HepG2 (cell line): ENCODE measurements around the gene YJEFN3. TPM values are rescaled to one million over a fixed set of nuclear protein-coding genes. Genes with fewer than 3 reads are reported as not detected.

Experiments used
- ATAC-seq: fragments of 200-7000 bp; cut with Tn5 transposase; 3 replicates; pipeline ENCODE4 v1.9.1; 2020; ENCODE audit warnings: mild to moderate bottlenecking, moderate library complexity
- BruUV-seq: library from RNA; stranded (reverse); fragments of 400-500 nt; replicated peaks from 2 replicates; lab custom pipeline; 2021; lab: Mats Ljungman, UMichigan
- CTCF ChIA-PET: fragments of 300-600 bp; formaldehyde crosslinking; extraction: SDS; loops from one replicate; lab custom pipeline; 2021; ENCODE audit warnings: low total read pairs, inconsistent platforms, low intra/inter-chr PET ratio; lab: Yijun Ruan, JAX
- POLR2A ChIA-PET: fragments of 350-600 bp; sonication (Branson Sonifier 250); formaldehyde crosslinking; loops from one replicate; lab custom pipeline; 2020; ENCODE audit warnings: antibody characterized with exemption, inconsistent platforms; lab: Yijun Ruan, JAX
- DNase-seq: peaks from one replicate; pipeline ENCODE4 v3.0.0-alpha.2; 2015; ENCODE audit warnings: low spot score
- FAIRE-seq: peaks from 3 replicates; lab custom pipeline; 2011; peaks lifted over from hg19 to GRCh38; lab: Jason Lieb, UNC
- H2AFZ ChIP-seq: one replicate; pipeline ENCODE4 v1.6.1; 2011; ENCODE audit warnings: low read length, inconsistent platforms
- H3K27ac ChIP-seq: fragments of 300-600 bp; 3 replicates; pipeline ENCODE4 v1.8.0; 2011; ENCODE audit warnings: mixed run types, mild to moderate bottlenecking, mixed read lengths, low read length, inconsistent platforms; ENCODE audit not compliant: insufficient read depth; ENCODE audit errors: extremely low read length
- H3K27me3 ChIP-seq, 2 experiments: fragments of 200-600 bp in 1 of 2; 2 replicates in 1 of 2; 3 replicates in 1 of 2; pipeline versions ENCODE4 v1.6.0 to v1.8.0; 2011; ENCODE audit warnings: low read length in 2 of 2, mild to moderate bottlenecking in 2 of 2, moderate library complexity in 2 of 2, inconsistent platforms in 1 of 2; ENCODE audit not compliant: insufficient read depth in 2 of 2, control insufficient read depth in 1 of 2
- H3K36me3 ChIP-seq, 2 experiments: fragments of 200-600 bp in 1 of 2; replicated peaks in 1 of 2; 2 replicates in 1 of 2; 3 replicates in 1 of 2; pipeline versions ENCODE4 v1.5.1 to v1.8.0; 2011; ENCODE audit warnings: low read length in 2 of 2, inconsistent platforms in 1 of 2; ENCODE audit not compliant: insufficient read depth in 2 of 2, control insufficient read depth in 1 of 2
- H3K4me1 ChIP-seq: 2 replicates; pipeline ENCODE4 v1.5.1; 2012; ENCODE audit warnings: low read length, inconsistent platforms; ENCODE audit not compliant: insufficient read depth
- H3K4me2 ChIP-seq: 2 replicates; pipeline ENCODE4 v1.6.0; 2011; ENCODE audit warnings: low read depth, low read length, inconsistent platforms
- H3K4me3 ChIP-seq, 3 experiments: fragments of 200-600 bp in 1 of 3; sonication (generic), shearing (Covaris generic) in 1 of 3; replicated peaks in 1 of 3; 2 replicates each; pipeline ENCODE4 v1.5.1; 2011 to 2016; ENCODE audit warnings: low read length in 3 of 3, inconsistent platforms in 2 of 3, low read depth in 2 of 3, mild to moderate bottlenecking in 2 of 3, control low read depth in 1 of 3, mixed read lengths in 1 of 3; ENCODE audit not compliant: insufficient read depth in 1 of 3
- H3K79me2 ChIP-seq: one replicate; pipeline ENCODE4 v1.6.1; 2011; ENCODE audit warnings: low read length, inconsistent platforms; ENCODE audit not compliant: insufficient read depth
- H3K9ac ChIP-seq: 2 replicates; pipeline ENCODE4 v1.6.0; 2011; ENCODE audit warnings: mild to moderate bottlenecking, low read depth, low read length, inconsistent platforms; ENCODE audit not compliant: insufficient read depth
- H3K9me3 ChIP-seq: 2 replicates; pipeline ENCODE4 v1.5.1; 2012; ENCODE audit warnings: mild to moderate bottlenecking, low read length
- H4K20me1 ChIP-seq: 2 replicates; pipeline ENCODE4 v1.6.0; 2011; ENCODE audit warnings: inconsistent platforms, mild to moderate bottlenecking, low read length, moderate library complexity; ENCODE audit not compliant: insufficient read depth
- AGO2 ChIP-seq: fragments of 200-400 bp; formaldehyde crosslinking; optimal IDR thresholded peaks from 2 replicates; pipeline ENCODE3; 2017; ENCODE audit warnings: mild to moderate bottlenecking, low read depth, low read length, moderate library complexity
- AHR ChIP-seq: IDR thresholded peaks from 2 replicates; pipeline ENCODE4 v1.6.1; 2018; ENCODE audit warnings: missing genetic modification reagents, missing compliant biosample characterization
- CREBL2 ChIP-seq: sonication (generic); formaldehyde crosslinking; IDR thresholded peaks from 2 replicates; pipeline ENCODE4 v1.8.1; 2023; ENCODE audit warnings: missing genetic modification reagents, mild to moderate bottlenecking, borderline replicate concordance
- ETV6 ChIP-seq: sonication (generic); formaldehyde crosslinking; conservative IDR thresholded peaks from 2 replicates; pipeline ENCODE4 v1.4.0; 2020; ENCODE audit warnings: missing genetic modification reagents
- HIVEP1 ChIP-seq: sonication (generic); formaldehyde crosslinking; IDR thresholded peaks from 2 replicates; pipeline ENCODE4 v1.4.0; 2020; ENCODE audit warnings: mild to moderate bottlenecking, missing genetic modification reagents
- KMT2A ChIP-seq: sonication (generic); formaldehyde crosslinking; IDR thresholded peaks from 2 replicates; pipeline ENCODE4 v1.4.0; 2020; ENCODE audit warnings: missing genetic modification reagents
- PCBP1 ChIP-seq: fragments of 200-400 bp; formaldehyde crosslinking; IDR thresholded peaks from 2 replicates; pipeline ENCODE4 v1.6.1; 2017; ENCODE audit warnings: mild to moderate bottlenecking, low read depth, low read length, borderline replicate concordance
- PRPF4 ChIP-seq: fragments of 200-400 bp; formaldehyde crosslinking; IDR thresholded peaks from 2 replicates; pipeline ENCODE4 v1.6.1; 2016; ENCODE audit warnings: low read length, low read depth; ENCODE audit not compliant: poor library complexity, severe bottlenecking
- RBFOX2 ChIP-seq: fragments of 200-400 bp; formaldehyde crosslinking; IDR thresholded peaks from 2 replicates; pipeline ENCODE4 v1.6.1; 2017; ENCODE audit warnings: low read depth, mild to moderate bottlenecking, low read length
- ZBTB40 ChIP-seq, 2 experiments: fragments of 450-650 bp in 1 of 2; sonication (generic) in 1 of 2; formaldehyde crosslinking in 1 of 2; IDR thresholded peaks; 2 replicates each; pipeline versions ENCODE4 v1.6.1 to v1.8.0; 2016 to 2022; ENCODE audit warnings: antibody characterized with exemption in 1 of 2, mild to moderate bottlenecking in 1 of 2, missing genetic modification reagents in 1 of 2
- ZC3H13 ChIP-seq: sonication (generic); formaldehyde crosslinking; IDR thresholded peaks from 2 replicates; pipeline ENCODE4 v1.8.1; 2023; ENCODE audit warnings: mild to moderate bottlenecking, missing genetic modification reagents, moderate library complexity
- ZMYM4 ChIP-seq: sonication (generic); formaldehyde crosslinking; IDR thresholded peaks from 2 replicates; pipeline ENCODE4 v1.8.1; 2023; ENCODE audit warnings: mild to moderate bottlenecking, missing genetic modification reagents
- ZNF597 ChIP-seq: sonication (generic); formaldehyde crosslinking; IDR thresholded peaks from 2 replicates; pipeline ENCODE4 v1.5.0; 2020; ENCODE audit warnings: missing genetic modification reagents
- WGBS: methylation state at CpG from one replicate; pipeline ENCODE4 v1.1.6; 2017; ENCODE audit warnings: low lambda C conversion rate; 5-methylcytosine and 5-hydroxymethylcytosine counted together
- in situ Hi-C: cut with HindIII; loops from 2 replicates; pipeline ENCODE4 v1.10.0; 2017; ENCODE audit warnings: low pct_unique_long_range_greater_than_20kb; ENCODE audit not compliant: extremely low pct_ligation_motif_present
- intact Hi-C: fragments of 100-400 bp; cut with micrococcal nuclease; formaldehyde crosslinking; loops from one replicate; pipeline ENCODE4 v1.10.0; 2022; ENCODE audit not compliant: unreplicated experiment
- polyA plus RNA-seq, 8 experiments: library from polyadenylated mRNA; depleted of rRNA in 3 of 8; stranded (reverse) in 7 of 8; unstranded in 1 of 8; fragments of >200 nt; fragmentation: Illumina TruSeq in 4 of 8; extraction: Trizol in 4 of 8; gene quantifications; 2 replicates each; pipeline versions ENCODE4 v1.2.1 to v1.2.3, GENCODE V29; 2011 to 2016; ENCODE audit warnings: low read depth in 4 of 8, missing spikeins in 1 of 8, mixed read lengths in 1 of 8; ENCODE audit not compliant: insufficient read depth in 1 of 8
- total RNA-seq, 5 experiments: library from RNA; depleted of rRNA; stranded (reverse); fragments of >200 nt; fragmentation: Illumina TruSeq; extraction: Trizol; gene quantifications; 2 replicates each; pipeline ENCODE4 v1.2.3, GENCODE V29; 2016; ENCODE audit warnings: low read depth in 1 of 5

The YJEFN3 gene
- total and polyA plus RNA-seq, 2 of the 13 experiments (the other 11 are each of a cell fraction or from before 2014, with no cell fraction given) = 0.89 to 4.0 TPM

GRCh38 chr19:19514215-19514657, 14.5 kb upstream of the YJEFN3 start:
- FAIRE-seq (no peak), DNase-seq (no peak), ATAC-seq (no peak)
- Histone ChIP-seq H3K79me2 (peaks cover 17% of the 10 kb centered on the region), H3K9me3 (no peaks in the 10 kb centered on the region), H2AFZ (no peak overlapping the region), H3K36me3 (peaks cover under 1 to 3% of the 10 kb centered on the region in 2 experiments; a peak in 2 of 5 replicates), H3K4me2 (no peak overlapping the region), H3K9ac (no peak overlapping the region), H3K27me3 (no peaks in the 10 kb centered on the region; a peak in 1 of 5 replicates), H4K20me1 (0 out of 2 replicates have a peak, but pooled peaks cover 2% of the 10 kb centered on the region), H3K4me1 (peaks cover 17% of the 10 kb centered on the region), H3K4me3 (no peak overlapping the region), H3K27ac (no peak overlapping the region)
- WGBS = 98% methylated on average over 46 of the region's 46 CpGs
- TF ChIP-seq ZNF597 (CRISPR knock-in tag) (no peak), PRPF4 (no peak), PCBP1 (no peak), HIVEP1 (CRISPR knock-in tag) (no peak), KMT2A (no peak), ZBTB40 (IDR thresholded peaks at IDR 0.05) (no peak), ZBTB40 (CRISPR knock-in tag; IDR thresholded peaks at IDR 0.05) (no peak), AGO2 (peak; percentile 61), AHR (CRISPR knock-in tag) (no peak), ZMYM4 (CRISPR knock-in tag) (no peak), ETV6 (no peak), ZC3H13 (CRISPR knock-in tag) (peak; percentile 76; the same call in 1 of the 2 replicates), CREBL2 (CRISPR knock-in tag) (no peak), RBFOX2 (peak; percentile 44; the same call in 1 of the 2 replicates)
- CTCF ChIA-PET = no interaction called here
- in situ Hi-C loops = no loop called here
- intact Hi-C loops = no loop called here
- BruUV-seq = no TSS peak
- POLR2A ChIA-PET = no interaction called here
